B cell (primary cell): ENCODE data around the gene CFAP74.

Experiments
- CTCF ChIP-seq: fragments of 200-600 bp; IDR thresholded peaks from one replicate; pipeline ENCODE4 v1.8.0; 2022; ENCODE audit warnings: antibody characterized with exemption, mild to moderate bottlenecking
- EZH2 ChIP-seq: IDR thresholded peaks from 2 replicates; pipeline ENCODE4 v1.6.1; 2012; ENCODE audit warnings: borderline replicate concordance, low read depth, mild to moderate bottlenecking, moderate library complexity, low read length; ENCODE audit not compliant: insufficient read depth, poor library complexity, severe bottlenecking

- TF ChIP-seq CTCF (no peak), EZH2 (no peak)
These were observed 83.5 kb downstream of the CFAP74 start for GRCh38 chr1:1920057-1920607.
